Measurements from ENCODE around the gene MC2R. TPM values are rescaled to one million over a fixed set of nuclear protein-coding genes. Genes with fewer than 3 reads are reported as not detected.

Gene MC2R
- polyA plus RNA-seq, 3 donors: not detected

DNA sequence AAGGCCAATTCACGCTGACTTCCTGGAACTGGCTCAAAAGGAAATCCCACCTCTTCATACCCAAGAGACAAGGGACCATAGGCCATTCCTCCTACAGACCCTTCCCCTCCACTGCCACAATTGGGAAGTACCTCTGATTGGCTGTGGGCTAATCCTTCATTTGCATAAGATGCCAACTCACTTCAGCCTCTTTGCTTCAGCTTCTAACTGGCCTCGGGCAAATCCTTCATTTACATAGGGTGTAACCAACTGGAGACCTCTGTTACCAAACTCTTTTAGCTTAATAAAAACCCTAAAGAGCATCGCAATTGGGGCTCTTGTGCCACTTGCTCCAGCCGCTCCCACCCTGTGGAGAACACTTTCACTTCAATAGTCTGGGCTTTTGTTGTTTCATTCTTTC is 38.2 kb downstream of the MC2R start:
- TF ChIP-seq, protein P1, sequence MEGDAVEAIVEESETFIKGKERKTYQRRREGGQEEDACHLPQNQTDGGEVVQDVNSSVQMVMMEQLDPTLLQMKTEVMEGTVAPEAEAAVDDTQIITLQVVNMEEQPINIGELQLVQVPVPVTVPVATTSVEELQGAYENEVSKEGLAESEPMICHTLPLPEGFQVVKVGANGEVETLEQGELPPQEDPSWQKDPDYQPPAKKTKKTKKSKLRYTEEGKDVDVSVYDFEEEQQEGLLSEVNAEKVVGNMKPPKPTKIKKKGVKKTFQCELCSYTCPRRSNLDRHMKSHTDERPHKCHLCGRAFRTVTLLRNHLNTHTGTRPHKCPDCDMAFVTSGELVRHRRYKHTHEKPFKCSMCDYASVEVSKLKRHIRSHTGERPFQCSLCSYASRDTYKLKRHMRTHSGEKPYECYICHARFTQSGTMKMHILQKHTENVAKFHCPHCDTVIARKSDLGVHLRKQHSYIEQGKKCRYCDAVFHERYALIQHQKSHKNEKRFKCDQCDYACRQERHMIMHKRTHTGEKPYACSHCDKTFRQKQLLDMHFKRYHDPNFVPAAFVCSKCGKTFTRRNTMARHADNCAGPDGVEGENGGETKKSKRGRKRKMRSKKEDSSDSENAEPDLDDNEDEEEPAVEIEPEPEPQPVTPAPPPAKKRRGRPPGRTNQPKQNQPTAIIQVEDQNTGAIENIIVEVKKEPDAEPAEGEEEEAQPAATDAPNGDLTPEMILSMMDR (IDR thresholded peaks at IDR 0.05): no peak

DNA sequence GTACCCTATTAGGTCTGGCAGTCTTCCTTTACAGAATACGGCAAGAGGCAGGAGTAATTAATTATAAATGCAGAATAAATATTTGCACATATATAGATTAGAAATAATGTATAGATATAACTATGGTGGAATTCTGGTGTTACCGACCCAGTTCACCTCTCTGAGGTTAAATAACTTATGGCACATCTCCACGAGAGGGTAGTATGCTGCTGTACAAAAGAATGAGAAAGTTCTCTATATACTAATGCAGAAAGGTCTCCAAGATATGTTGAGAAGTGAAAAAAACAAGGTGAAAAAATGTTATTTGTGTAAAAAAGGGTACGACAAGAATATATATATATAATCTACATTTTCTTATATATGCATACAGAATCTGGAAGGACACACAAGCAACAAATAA is 40.8 kb downstream of the MC2R start:
- no peaks in the 10 kb centered on the region for H3K9me3 ChIP-seq (replicated peaks in 1 of 2; ENCODE audit: control insufficient read depth in 1 of 2, insufficient read depth in 1 of 2, low read length in 2 of 2)
- Mint-ChIP-seq H3K36me3 (no peaks in the 10 kb centered on the region), H3K27ac (no peak overlapping the region), H3K4me3 (no peak overlapping the region), H3K9me3 (peaks cover 0 to 2% (median 2%) of the 10 kb centered on the region in 7 donors), H3K27me3 (ENCODE audit: low read depth in 3 of 3) (peaks cover 10 to 17% (median 10%) of the 10 kb centered on the region in 3 donors), H3K4me1 (no peaks in the 10 kb centered on the region)
- H3K4me3 ChIP-seq (replicated peaks in 1 of 3; ENCODE audit: low read depth in 2 of 3, low read length in 3 of 3): no peak overlapping the region
- no peak overlapping the region for H3K9ac ChIP-seq (ENCODE audit: insufficient read depth, low read length, poor library complexity, severe bottlenecking)
- H3K27me3 ChIP-seq (ENCODE audit: control insufficient read depth in 2 of 2, insufficient read depth in 2 of 2, low read length in 2 of 2): peaks cover 5 to 11% of the 10 kb centered on the region in 2 donors
- TF ChIP-seq, protein P1 (IDR thresholded peaks at IDR 0.05): no peak
- H3K36me3 ChIP-seq (replicated peaks in 1 of 2; ENCODE audit: control insufficient read depth in 1 of 2, insufficient read depth in 2 of 2, low read length in 2 of 2): no peaks in the 10 kb centered on the region
- H3K79me2 ChIP-seq (ENCODE audit: insufficient read depth, low read length): no peaks in the 10 kb centered on the region
- no peak overlapping the region for H3K27ac ChIP-seq (ENCODE audit: low read depth in 1 of 2, low read length in 2 of 2)
- WGBS (ENCODE audit: insufficient coverage): no CpG with 5 or more reads among the region's 4 CpGs
- no peak for DNase-seq
- intact Hi-C loops (cut with micrococcal nuclease): no loop called here
- no peaks in the 10 kb centered on the region for H3K4me1 ChIP-seq (ENCODE audit: control insufficient read depth in 1 of 2, insufficient read depth in 2 of 2, low read length in 2 of 2)
- no peak overlapping the region for H3K4me2 ChIP-seq (replicated peaks; ENCODE audit: extremely low read depth, low read length, poor library complexity, severe bottlenecking)
- no peak overlapping the region for H2AFZ ChIP-seq (ENCODE audit: insufficient read depth, low read depth, low read length, poor library complexity, severe bottlenecking)
- H4K20me1 ChIP-seq (ENCODE audit: insufficient read depth, low read length): no peaks in the 10 kb centered on the region

More for the DNA sequence above, 38.2 kb downstream of the MC2R start:
- H3K4me1 Mint-ChIP-seq: no peaks in the 10 kb centered on the region
- H3K9ac ChIP-seq (ENCODE audit: insufficient read depth, low read length, poor library complexity, severe bottlenecking): no peak overlapping the region
- H3K4me1 ChIP-seq (ENCODE audit: control insufficient read depth in 1 of 2, insufficient read depth in 2 of 2, low read length in 2 of 2): no peaks in the 10 kb centered on the region
- no peak overlapping the region for H3K27ac Mint-ChIP-seq
- H3K9me3 ChIP-seq (replicated peaks in 1 of 2; ENCODE audit: control insufficient read depth in 1 of 2, insufficient read depth in 1 of 2, low read length in 2 of 2): no peaks in the 10 kb centered on the region
- H3K79me2 ChIP-seq (ENCODE audit: insufficient read depth, low read length): no peaks in the 10 kb centered on the region
- no peaks in the 10 kb centered on the region for H4K20me1 ChIP-seq (ENCODE audit: insufficient read depth, low read length)
- no peaks in the 10 kb centered on the region for H3K27me3 ChIP-seq (ENCODE audit: control insufficient read depth in 2 of 2, insufficient read depth in 2 of 2, low read length in 2 of 2)
- peaks cover 0 to 2% (median 0%) of the 10 kb centered on the region in 7 donors for H3K9me3 Mint-ChIP-seq
- intact Hi-C loops (cut with micrococcal nuclease): no loop called here
- DNase-seq: no peak
- no peaks in the 10 kb centered on the region for H3K36me3 Mint-ChIP-seq
- no peaks in the 10 kb centered on the region for H3K36me3 ChIP-seq (replicated peaks in 1 of 2; ENCODE audit: control insufficient read depth in 1 of 2, insufficient read depth in 2 of 2, low read length in 2 of 2)
- H3K4me2 ChIP-seq (replicated peaks; ENCODE audit: extremely low read depth, low read length, poor library complexity, severe bottlenecking): no peak overlapping the region
- H2AFZ ChIP-seq (ENCODE audit: insufficient read depth, low read depth, low read length, poor library complexity, severe bottlenecking): no peak overlapping the region
- 96% methylated on average over 2 of the region's 4 CpGs for WGBS (ENCODE audit: insufficient coverage)
- H3K4me3 ChIP-seq (replicated peaks in 1 of 3; ENCODE audit: low read depth in 2 of 3, low read length in 3 of 3): no peak overlapping the region
- peaks cover 1 to 3% (median 2%) of the 10 kb centered on the region in 3 donors for H3K27me3 Mint-ChIP-seq (ENCODE audit: low read depth in 3 of 3)
- no peak overlapping the region for H3K27ac ChIP-seq (ENCODE audit: low read depth in 1 of 2, low read length in 2 of 2)
- H3K4me3 Mint-ChIP-seq: no peak overlapping the region
